K562 (cell line): ENCODE results near the gene SNPH. TPM values are rescaled to one million over a fixed set of nuclear protein-coding genes. Genes with fewer than 3 reads are reported as not detected.

Experiments used
- ATAC-seq: fragments of 200-7000 bp; cut with Tn5 transposase; 3 replicates; pipeline ENCODE4 v1.9.1; 2020; ENCODE audit warnings: moderate library complexity
- BruUV-seq: library from RNA; stranded (reverse); fragments of 400-500 nt; replicated peaks from 2 replicates; lab custom pipeline; 2021; lab: Mats Ljungman, UMichigan
- CTCF ChIA-PET: fragments of 300-600 bp; formaldehyde crosslinking; extraction: SDS; loops from one replicate; lab custom pipeline; 2021; ENCODE audit warnings: low intra/inter-chr PET ratio; lab: Yijun Ruan, JAX
- POLR2A ChIA-PET: fragments of 300-600, 350-650 bp; sonication (Branson Sonifier 250); formaldehyde crosslinking; extraction: SDS; loops from one replicate; lab custom pipeline; 2021; ENCODE audit warnings: antibody characterized with exemption, inconsistent platforms; lab: Yijun Ruan, JAX
- DNase-seq, 4 experiments: peaks; one replicate each; pipeline versions ENCODE4 v3.0.0 to v3.0.0-alpha.2; 2011 to 2018; ENCODE audit warnings: low spot score in 3 of 4, mixed read lengths in 3 of 4; ENCODE audit errors: extremely low read depth in 1 of 4
- FAIRE-seq: peaks from 2 replicates; lab custom pipeline; 2011; peaks lifted over from hg19 to GRCh38; lab: Jason Lieb, UNC
- H2AFZ ChIP-seq: 2 replicates; pipeline ENCODE4 v1.6.0; 2011; ENCODE audit warnings: low read depth, low read length, control low read depth, inconsistent platforms
- H3K27ac ChIP-seq: fragments of 200-600 bp; 3 replicates; pipeline ENCODE4 v1.8.0; 2011; ENCODE audit warnings: low read depth, mild to moderate bottlenecking, control low read depth, inconsistent platforms, low read length, moderate library complexity, mixed read lengths; ENCODE audit errors: extremely low read depth
- H3K27me3 ChIP-seq, 2 experiments: fragments of 300-600 bp in 1 of 2; 2 replicates in 1 of 2; 3 replicates in 1 of 2; pipeline versions ENCODE4 v1.6.0 to v1.8.0; 2011; ENCODE audit warnings: inconsistent platforms in 2 of 2, low read length in 2 of 2, mild to moderate bottlenecking in 1 of 2, mixed read lengths in 1 of 2, moderate library complexity in 1 of 2; ENCODE audit not compliant: control insufficient read depth in 2 of 2, insufficient read depth in 2 of 2
- H3K36me3 ChIP-seq: fragments of 300-600 bp; 3 replicates; pipeline ENCODE4 v1.8.0; 2011; ENCODE audit warnings: mild to moderate bottlenecking, low read length, inconsistent platforms; ENCODE audit not compliant: control insufficient read depth, insufficient read depth
- H3K4me1 ChIP-seq, 2 experiments: fragments of 200-600 bp in 1 of 2; replicated peaks in 1 of 2; 2 replicates in 1 of 2; 3 replicates in 1 of 2; pipeline versions ENCODE4 v1.5.1 to v1.8.0; 2011; ENCODE audit warnings: inconsistent platforms in 2 of 2, low read length in 2 of 2, mild to moderate bottlenecking in 1 of 2, mixed read lengths in 1 of 2, moderate library complexity in 1 of 2; ENCODE audit not compliant: control insufficient read depth in 2 of 2, insufficient read depth in 2 of 2
- H3K4me2 ChIP-seq: 2 replicates; pipeline ENCODE4 v1.6.1; 2011; ENCODE audit warnings: low read length, control low read depth, inconsistent platforms, mixed read lengths; ENCODE audit not compliant: insufficient read depth
- H3K4me3 ChIP-seq: fragments of 200-600 bp; sonication (generic), shearing (Covaris generic); 2 replicates; pipeline ENCODE4 v1.5.1; 2016; ENCODE audit warnings: control low read depth, inconsistent platforms
- H3K79me2 ChIP-seq: fragments of 200-600 bp; 3 replicates; pipeline ENCODE4 v1.8.0; 2011; ENCODE audit warnings: low read length, inconsistent platforms; ENCODE audit not compliant: control insufficient read depth, insufficient read depth
- H3K9ac ChIP-seq, 2 experiments: 2 replicates each; pipeline versions ENCODE4 v1.6.0 to v1.6.1; 2011; ENCODE audit warnings: low read depth in 2 of 2, low read length in 2 of 2, control low read depth in 1 of 2, inconsistent platforms in 1 of 2, mild to moderate bottlenecking in 1 of 2, mixed read lengths in 1 of 2; ENCODE audit not compliant: insufficient read depth in 1 of 2
- H3K9me1 ChIP-seq: one replicate; pipeline ENCODE4 v1.6.0; 2011; ENCODE audit warnings: inconsistent platforms, mild to moderate bottlenecking, low read length, moderate library complexity; ENCODE audit not compliant: control insufficient read depth, insufficient read depth
- H3K9me3 ChIP-seq: replicated peaks from 2 replicates; pipeline ENCODE4 v1.5.1; 2011; ENCODE audit warnings: low read depth, low read length, inconsistent platforms; ENCODE audit not compliant: control insufficient read depth, insufficient read depth
- H4K20me1 ChIP-seq: replicated peaks from 2 replicates; pipeline ENCODE4 v1.6.1; 2011; ENCODE audit warnings: low read length, inconsistent platforms, mixed read lengths; ENCODE audit not compliant: control insufficient read depth, insufficient read depth
- BMI1 ChIP-seq: fragments of 150-350 bp; IDR thresholded peaks from 2 replicates; pipeline ENCODE4 v1.6.1; 2014; ENCODE audit warnings: low read length
- CBFA2T2 ChIP-seq: fragments of 450-650 bp; conservative IDR thresholded peaks from 2 replicates; pipeline ENCODE4 v1.6.1; 2017; ENCODE audit warnings: mild to moderate bottlenecking
- CBFA2T3 ChIP-seq: fragments of 450-650 bp; IDR thresholded peaks from 2 replicates; pipeline ENCODE4 v1.6.1; 2017
- ELF2 ChIP-seq: fragments of 250-450 bp; sonication (Bioruptor Pico); IDR thresholded peaks from 2 replicates; pipeline ENCODE4 v1.5.0; 2021; ENCODE audit warnings: mild to moderate bottlenecking
- HEY1 ChIP-seq: fragments of 250-450 bp; sonication (Bioruptor Pico); IDR thresholded peaks from 2 replicates; pipeline ENCODE4 v1.5.0; 2020; ENCODE audit warnings: mild to moderate bottlenecking, moderate library complexity, borderline replicate concordance
- KLF13 ChIP-seq: fragments of 450-650 bp; IDR thresholded peaks from 2 replicates; pipeline ENCODE4 v1.6.1; 2016; ENCODE audit warnings: missing genetic modification characterization, low read depth, mild to moderate bottlenecking, missing compliant biosample characterization, moderate library complexity, borderline replicate concordance
- NCOA4 ChIP-seq: fragments of 450-650 bp; IDR thresholded peaks from 2 replicates; pipeline ENCODE4 v1.6.1; 2018; ENCODE audit warnings: mild to moderate bottlenecking; ENCODE audit not compliant: partially characterized antibody
- STAT5B ChIP-seq: fragments of 250-450 bp; sonication (Bioruptor Pico); IDR thresholded peaks from 2 replicates; pipeline ENCODE4 v1.8.0; 2021; ENCODE audit warnings: mild to moderate bottlenecking, inconsistent platforms
- ZNF408 ChIP-seq: fragments of 250-450 bp; sonication (Bioruptor Pico); IDR thresholded peaks from 2 replicates; pipeline ENCODE4 v1.4.0; 2020; ENCODE audit warnings: low read depth, mild to moderate bottlenecking, moderate library complexity
- WGBS: fragments of 100-300 bp; shearing (Covaris generic); methylation state at CpG from one replicate; pipeline ENCODE4 v1.1.6; 2016; ENCODE audit warnings: low coverage, mixed read lengths; ENCODE audit not compliant: insufficient coverage; ENCODE audit errors: missing lambda C conversion rate; 5-methylcytosine and 5-hydroxymethylcytosine counted together
- in situ Hi-C: fragments of 300-500 bp; cut with MboI; formaldehyde crosslinking; loops from 4 replicates; pipeline ENCODE4 v1.15.0; 2018; ENCODE audit warnings: inconsistent platforms, mixed read lengths
- intact Hi-C: fragments of 100-400 bp; cut with micrococcal nuclease; formaldehyde crosslinking; loops from 2 replicates; pipeline ENCODE4 v1.14.2; 2022
- polyA plus RNA-seq, 8 experiments: library from polyadenylated mRNA; depleted of rRNA in 4 of 8; stranded (reverse) in 5 of 8; unstranded in 3 of 8; fragments of >200 nt; fragmentation: Nextera tagmentation in 2 of 8; fragmentation: Illumina TruSeq in 1 of 8; extraction: Ambion mirVana in 2 of 8; extraction: Trizol in 1 of 8; gene quantifications; 2 replicates each; pipeline versions ENCODE4 v1.2.1 to v1.2.3, GENCODE V29; 2011 to 2014; ENCODE audit warnings: inconsistent platforms in 1 of 8, missing spikeins in 1 of 8
- total RNA-seq, 7 experiments: library from RNA; depleted of rRNA in 6 of 7; stranded (reverse); fragments of >200 nt in 6 of 7; fragmentation: Illumina TruSeq in 2 of 7; extraction: Trizol in 2 of 7; gene quantifications; 2 replicates each; pipeline versions ENCODE4 v1.2.1 to v1.2.3, GENCODE V29; 2011 to 2021; ENCODE audit warnings: low replicate concordance in 1 of 7
- TF ChIP-seq, protein P1 (sequence below): fragments of 150-350 bp; conservative IDR thresholded peaks from 2 replicates; pipeline ENCODE4 v1.6.1; 2014; ENCODE audit warnings: low read length
- TF ChIP-seq, protein P2 (sequence below): fragments of 450-650 bp; IDR thresholded peaks from 2 replicates; pipeline ENCODE4 v1.6.1; 2016; ENCODE audit warnings: borderline replicate concordance

The SNPH gene
- total and polyA plus RNA-seq, 9 of the 15 experiments (the other 6 are each of a cell fraction or from before 2014, with no cell fraction given): 0.03 to 4.2 (median 1.4) TPM

DNA sequence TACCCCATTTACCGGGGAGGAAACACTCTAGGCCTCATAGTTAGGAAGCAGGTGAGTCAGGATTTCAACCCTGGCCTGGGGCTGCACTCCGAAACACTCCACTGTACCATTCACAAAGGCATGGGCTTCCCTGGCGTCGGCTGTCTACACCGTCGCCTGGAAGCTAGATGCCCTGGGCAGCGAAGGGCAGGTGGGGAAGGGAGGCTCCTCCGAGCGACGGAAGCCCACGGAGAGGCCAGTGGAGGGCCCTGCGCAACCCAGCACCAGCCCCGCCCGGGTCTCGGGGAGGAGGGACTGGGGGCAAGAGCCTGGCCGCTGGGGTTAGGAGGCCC is 46.8 kb downstream of the SNPH start:
- no peak overlapping the region for H3K4me2 ChIP-seq
- H3K4me3 ChIP-seq: no peak overlapping the region
- ATAC-seq (no peak), DNase-seq (no peak), FAIRE-seq (no peak)
- CTCF ChIA-PET: interaction anchor here (0.6 to 1.6 kb wide), 6 partner anchors 16 to 637 kb away, joined by 3 to 8 read pairs (median 4); no protein-coding TSS in a partner anchor
- TF ChIP-seq STAT5B (no peak), CBFA2T2 (no peak), ZNF408 (CRISPR knock-in tag) (no peak), KLF13 (tag) (no peak), NCOA4 (no peak), HEY1 (CRISPR knock-in tag) (no peak), ELF2 (CRISPR knock-in tag) (no peak), CBFA2T3 (no peak), BMI1 (no peak)
- TF ChIP-seq, protein P1, sequence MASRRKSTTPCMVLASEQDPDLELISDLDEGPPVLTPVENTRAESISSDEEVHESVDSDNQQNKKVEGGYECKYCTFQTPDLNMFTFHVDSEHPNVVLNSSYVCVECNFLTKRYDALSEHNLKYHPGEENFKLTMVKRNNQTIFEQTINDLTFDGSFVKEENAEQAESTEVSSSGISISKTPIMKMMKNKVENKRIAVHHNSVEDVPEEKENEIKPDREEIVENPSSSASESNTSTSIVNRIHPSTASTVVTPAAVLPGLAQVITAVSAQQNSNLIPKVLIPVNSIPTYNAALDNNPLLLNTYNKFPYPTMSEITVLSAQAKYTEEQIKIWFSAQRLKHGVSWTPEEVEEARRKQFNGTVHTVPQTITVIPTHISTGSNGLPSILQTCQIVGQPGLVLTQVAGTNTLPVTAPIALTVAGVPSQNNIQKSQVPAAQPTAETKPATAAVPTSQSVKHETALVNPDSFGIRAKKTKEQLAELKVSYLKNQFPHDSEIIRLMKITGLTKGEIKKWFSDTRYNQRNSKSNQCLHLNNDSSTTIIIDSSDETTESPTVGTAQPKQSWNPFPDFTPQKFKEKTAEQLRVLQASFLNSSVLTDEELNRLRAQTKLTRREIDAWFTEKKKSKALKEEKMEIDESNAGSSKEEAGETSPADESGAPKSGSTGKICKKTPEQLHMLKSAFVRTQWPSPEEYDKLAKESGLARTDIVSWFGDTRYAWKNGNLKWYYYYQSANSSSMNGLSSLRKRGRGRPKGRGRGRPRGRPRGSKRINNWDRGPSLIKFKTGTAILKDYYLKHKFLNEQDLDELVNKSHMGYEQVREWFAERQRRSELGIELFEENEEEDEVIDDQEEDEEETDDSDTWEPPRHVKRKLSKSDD: no peak
- TF ChIP-seq, protein P2, sequence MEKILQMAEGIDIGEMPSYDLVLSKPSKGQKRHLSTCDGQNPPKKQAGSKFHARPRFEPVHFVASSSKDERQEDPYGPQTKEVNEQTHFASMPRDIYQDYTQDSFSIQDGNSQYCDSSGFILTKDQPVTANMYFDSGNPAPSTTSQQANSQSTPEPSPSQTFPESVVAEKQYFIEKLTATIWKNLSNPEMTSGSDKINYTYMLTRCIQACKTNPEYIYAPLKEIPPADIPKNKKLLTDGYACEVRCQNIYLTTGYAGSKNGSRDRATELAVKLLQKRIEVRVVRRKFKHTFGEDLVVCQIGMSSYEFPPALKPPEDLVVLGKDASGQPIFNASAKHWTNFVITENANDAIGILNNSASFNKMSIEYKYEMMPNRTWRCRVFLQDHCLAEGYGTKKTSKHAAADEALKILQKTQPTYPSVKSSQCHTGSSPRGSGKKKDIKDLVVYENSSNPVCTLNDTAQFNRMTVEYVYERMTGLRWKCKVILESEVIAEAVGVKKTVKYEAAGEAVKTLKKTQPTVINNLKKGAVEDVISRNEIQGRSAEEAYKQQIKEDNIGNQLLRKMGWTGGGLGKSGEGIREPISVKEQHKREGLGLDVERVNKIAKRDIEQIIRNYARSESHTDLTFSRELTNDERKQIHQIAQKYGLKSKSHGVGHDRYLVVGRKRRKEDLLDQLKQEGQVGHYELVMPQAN: no peak
- no peaks in the 10 kb centered on the region for H3K79me2 ChIP-seq
- H3K27me3 ChIP-seq: no peaks in the 10 kb centered on the region
- no peaks in the 10 kb centered on the region for H3K9me3 ChIP-seq
- WGBS: 90% methylated on average over 4 of the region's 16 CpGs
- no peaks in the 10 kb centered on the region for H3K9me1 ChIP-seq
- H2AFZ ChIP-seq: no peak overlapping the region
- peaks cover 0 to 17% of the 10 kb centered on the region in 2 experiments; a peak in 3 of 5 replicates for H3K4me1 ChIP-seq
- POLR2A ChIA-PET: no interaction called here
- in situ Hi-C loops (no loop called here), intact Hi-C loops (loop anchor here (1.0 to 10.0 kb wide), 3 partner anchors 84 to 192 kb away; no protein-coding TSS in a partner anchor)
- no TSS peak for BruUV-seq
- no peaks in the 10 kb centered on the region for H3K36me3 ChIP-seq
- no peak overlapping the region for H3K27ac ChIP-seq
- no peak overlapping the region for H3K9ac ChIP-seq
- no peaks in the 10 kb centered on the region for H4K20me1 ChIP-seq
